DMS153 (cell line): ENCODE data around the gene DNAJB11.
"Not testable (repeated sequence)": the region's sequence is repeated elsewhere in the genome, so short reads cannot be mapped to it uniquely, and the experiment has no call there.

Source experiments
- DNase-seq: peaks from one replicate; lab custom pipeline; 2025; lab: John Stamatoyannopoulos, UW

Gene DNAJB11

DNA sequence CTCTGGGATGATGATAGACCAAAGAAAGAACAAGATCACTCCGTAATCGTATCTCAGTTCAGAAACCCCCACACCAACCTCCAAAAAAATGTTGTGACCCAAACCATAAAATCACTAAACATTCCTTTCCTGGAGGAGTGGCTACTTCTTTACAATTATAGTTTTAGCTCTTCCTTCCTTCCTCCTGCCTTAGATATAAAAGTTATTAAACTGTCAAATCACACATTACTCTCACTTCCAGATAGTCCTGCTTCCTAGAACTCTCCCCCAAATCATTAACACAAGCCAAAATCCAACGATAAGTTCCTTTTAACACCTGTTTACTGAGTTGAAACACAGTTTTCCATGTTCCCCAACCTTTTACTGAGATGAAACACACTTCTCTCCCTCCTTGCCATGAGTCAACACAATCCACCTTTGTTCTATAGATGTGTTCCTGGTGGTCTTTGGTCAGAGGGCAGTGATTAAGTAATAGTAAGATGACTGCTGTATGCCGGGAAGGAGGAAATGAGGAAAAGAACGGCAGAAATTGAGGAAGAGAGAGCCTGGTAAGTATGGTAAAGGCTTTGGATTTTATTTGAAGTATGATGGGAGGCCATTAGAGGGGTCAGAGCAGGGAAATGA is 18.0 kb upstream of the DNAJB11 start:
- DNase-seq: no peak

DNA sequence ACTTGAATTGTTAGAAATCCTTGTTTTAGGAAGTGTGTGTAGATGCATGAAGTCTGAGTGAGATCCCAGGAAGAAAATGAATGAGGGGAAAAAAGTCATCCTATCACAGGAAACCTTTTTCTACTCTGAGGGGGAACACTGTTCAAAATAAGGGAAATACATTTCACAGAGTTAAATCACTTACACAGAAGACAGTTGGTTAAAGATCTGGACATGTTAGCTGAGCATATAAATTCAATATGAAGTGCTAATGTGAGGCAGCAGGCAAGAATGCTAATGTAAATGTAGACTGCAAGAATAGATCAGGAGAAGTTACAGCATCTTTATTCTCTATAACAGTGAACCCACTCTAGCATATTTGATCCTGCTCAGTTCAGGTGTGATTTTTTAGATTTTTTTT is 5.9 kb upstream of the DNAJB11 start:
- DNase-seq: no peak

DNA sequence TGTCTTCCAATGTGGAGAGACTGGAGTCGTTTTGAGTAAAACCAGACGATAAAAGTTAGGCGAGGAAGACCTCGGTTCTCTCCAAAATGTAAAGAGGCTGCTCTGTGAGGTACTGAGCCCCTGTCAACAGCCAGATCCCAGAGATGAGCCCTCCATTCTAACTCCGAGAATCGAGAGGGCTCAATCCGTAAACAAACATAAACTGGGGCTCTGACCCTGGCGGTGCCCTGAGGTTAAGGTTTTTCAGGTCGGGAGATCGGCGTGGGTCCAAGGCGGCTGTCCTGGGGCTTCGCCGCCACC is 3.8 kb upstream of the DNAJB11 start:
- DNase-seq: peak; percentile 13

DNA sequence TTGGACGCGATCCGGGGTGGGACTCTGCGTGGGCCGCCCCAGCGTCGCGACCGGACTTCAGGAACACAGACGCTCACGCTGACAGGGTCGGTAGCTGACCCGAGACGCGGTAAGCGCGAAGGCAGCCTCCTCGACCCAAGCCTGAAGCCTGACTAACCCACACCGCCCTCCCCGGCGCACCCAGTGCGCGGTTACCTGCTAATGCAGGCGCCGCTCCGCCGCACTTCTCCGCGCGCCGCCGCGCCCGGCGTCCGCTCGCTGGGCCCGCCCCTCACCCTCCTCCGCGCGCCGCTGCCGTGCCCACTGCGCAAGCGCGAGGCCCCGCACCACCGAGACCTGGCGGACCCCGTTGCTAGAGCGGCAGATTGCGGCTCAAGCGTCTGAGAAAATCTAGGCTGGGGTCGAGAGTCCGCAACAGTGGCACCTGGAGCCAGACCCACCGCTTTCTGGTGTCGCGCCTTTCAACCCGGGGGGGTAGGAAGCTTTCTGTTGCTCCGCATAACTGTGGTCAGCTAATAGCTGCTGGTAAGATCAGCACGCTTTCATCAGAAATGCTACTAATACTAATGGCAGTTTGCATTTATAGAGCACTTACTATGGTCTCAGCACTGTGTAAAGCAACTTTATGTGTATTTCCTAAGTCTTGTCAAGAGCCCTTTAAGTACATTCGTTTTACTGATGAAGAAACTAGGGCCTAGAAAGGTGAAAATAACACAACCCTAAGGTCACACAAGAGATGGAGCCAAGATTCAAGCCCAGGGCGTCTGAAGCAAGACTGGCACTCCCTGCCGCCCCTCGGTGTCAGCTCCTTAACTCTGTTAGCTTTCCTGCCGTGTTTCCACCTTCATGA is 3.2 kb upstream of the DNAJB11 start, which contains the start of gene TBCCD1:
Gene TBCCD1, minus strand, starts transcription at position 268 of the 850 bp plus-strand sequence. CDS start 3,010 bp downstream, outside the sequence.
- DNase-seq: peak; percentile 83

DNA sequence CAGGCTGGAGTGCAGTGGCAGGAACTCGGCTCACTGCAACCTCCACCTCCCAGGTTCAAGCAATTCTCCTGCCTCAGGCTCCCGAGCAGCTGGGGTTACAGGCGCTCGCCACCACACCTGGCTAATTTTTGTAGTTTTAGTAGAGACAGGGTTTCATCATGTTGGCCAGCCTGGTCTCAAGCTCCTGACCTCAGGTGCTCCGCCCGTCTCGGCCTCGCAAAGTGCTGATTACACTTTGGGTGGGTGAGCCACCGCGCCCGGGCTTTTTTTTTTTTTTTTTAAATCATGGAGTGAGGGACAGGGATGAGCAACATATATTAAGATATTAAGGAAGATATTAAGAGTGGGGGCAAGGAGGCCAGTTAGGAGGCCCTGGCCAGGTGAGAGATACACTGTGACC is 1.2 kb upstream of the DNAJB11 start:
- DNase-seq: not testable (repeated sequence)

DNA sequence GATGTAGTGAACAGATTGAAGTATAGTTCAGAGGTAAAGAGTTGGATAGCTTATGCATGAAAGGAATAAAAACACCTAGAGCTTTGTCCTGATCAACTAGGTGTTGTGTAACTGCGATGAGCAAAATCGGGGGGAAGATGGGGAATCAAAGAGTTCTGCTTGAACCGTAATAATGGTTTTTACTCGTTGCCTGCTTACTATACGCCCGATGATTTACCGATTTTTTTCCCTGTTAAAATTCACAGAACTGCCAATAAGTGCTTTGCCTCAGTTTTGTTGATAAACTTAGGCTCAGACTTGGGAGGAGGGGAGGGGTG is 783 bp upstream of the DNAJB11 start:
- DNase-seq: no peak

DNA sequence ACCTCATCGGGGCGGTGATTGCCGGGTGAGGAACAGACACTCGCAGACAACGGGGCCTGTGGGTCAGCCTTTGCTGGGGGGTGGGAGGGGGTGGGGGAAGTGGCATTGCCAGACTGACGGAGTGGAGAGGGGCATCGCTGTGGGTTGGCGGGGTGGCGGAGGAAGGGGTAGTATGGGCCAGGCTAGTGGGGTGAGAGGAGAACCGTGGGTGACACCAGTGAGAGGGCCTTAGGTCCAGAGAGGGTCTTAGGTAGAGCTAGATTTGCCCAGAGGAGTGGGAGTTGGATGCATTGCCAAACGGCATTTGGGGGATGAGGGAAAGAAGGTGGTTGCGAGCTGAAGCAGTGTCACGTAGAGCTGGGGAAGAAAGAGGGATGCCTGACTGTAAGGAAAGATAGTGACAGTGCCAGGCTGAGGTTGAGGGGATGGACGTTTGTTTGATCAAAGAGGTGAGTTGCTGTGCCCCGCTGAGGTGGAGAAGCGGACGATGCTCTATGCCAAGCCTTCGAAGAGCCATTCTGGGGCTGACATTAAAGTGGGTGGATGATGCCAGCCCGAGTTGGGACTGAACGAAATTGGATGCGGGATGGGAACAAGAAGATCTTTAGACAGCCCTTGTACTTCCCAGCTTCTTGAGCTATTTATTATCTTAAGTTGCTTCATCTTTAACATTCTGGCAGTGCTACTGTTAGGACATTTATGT is 572 bp downstream of the DNAJB11 start:
- no peak for DNase-seq

DNA sequence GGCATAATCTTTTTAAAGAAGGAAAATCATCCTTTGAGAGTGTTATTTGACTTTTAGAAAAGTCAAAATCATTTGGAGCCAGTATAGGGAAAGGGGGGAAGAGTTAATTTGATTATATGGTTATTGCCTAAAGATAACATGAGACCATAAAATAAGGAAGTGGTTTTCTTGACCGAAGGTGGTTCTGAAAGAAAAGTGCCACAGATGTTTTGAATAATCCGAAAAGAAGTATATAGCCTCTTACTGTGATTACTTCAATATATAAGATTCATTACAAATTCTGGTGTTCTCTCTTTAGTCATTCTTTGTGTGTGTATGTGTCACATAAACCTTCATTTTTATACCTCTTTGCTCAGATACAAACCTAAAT is 1.1 kb downstream of the DNAJB11 start:
- no peak for DNase-seq

DNA sequence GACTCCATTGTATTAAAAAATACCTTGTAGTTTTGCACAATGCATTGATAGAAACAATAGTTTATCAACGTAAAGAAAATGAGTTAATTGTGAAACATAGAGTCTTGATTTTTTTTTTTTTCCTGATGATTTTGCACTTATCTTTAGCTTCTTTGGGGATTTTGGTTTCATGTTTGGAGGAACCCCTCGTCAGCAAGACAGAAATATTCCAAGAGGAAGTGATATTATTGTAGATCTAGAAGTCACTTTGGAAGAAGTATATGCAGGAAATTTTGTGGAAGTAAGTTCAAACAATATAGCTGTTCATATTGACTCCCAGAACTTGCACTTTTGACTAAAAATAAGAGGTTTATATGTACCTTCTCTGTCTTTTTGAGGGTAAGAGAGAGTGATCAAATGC is 7.0 kb downstream of the DNAJB11 start:
- DNase-seq: no peak

DNA sequence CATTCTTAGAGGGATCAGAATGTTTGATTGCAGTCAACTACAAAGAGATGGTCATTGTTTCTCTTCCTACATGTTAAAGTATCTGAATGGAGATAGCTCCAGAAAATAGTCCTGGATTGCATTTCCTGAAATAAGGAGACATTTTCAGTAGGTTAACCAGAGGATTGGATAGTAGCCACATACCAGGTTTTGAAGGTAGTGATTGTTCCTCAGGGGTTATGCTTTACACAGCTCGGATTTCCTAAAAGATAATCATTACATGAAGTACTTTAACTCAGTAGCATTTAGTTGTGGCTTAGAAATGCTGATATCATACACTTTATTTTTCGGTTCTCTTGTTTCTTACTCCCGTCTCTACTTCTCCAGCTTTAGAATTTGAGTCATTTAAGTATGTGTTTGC is 10.3 kb downstream of the DNAJB11 start:
- no peak for DNase-seq

DNA sequence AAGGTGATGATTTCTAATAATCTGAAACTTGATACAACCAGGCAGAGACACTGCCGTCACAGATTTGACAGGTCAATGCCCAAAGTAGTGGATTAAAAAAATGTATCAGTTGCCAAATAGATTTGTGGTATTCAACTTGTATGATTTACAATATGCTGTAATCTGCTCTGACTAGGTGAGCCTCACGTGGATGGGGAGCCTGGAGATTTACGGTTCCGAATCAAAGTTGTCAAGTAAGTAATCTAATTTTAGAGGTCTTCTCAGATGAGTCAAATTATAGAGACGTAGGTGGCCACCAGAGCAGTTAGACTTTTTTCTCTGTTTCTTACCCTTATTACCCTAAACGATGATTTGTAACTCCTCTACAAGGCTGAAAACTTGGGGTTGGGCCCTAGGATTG is 12.0 kb downstream of the DNAJB11 start:
- no peak for DNase-seq

DNA sequence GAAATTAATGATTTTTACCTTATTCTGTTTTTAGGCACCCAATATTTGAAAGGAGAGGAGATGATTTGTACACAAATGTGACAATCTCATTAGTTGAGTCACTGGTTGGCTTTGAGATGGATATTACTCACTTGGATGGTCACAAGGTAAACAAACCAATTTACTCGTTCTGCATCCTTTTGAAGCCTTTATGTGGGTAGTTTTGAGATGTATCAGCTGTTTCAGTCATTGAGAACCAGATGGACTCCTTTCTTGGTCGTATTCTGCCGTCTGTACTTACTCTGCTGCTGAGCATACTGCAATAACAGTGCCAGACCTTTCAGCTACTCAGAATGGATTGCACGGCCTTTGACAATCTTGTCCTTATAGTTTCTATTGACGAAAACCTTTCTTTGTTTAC is 13.3 kb downstream of the DNAJB11 start:
- no peak for DNase-seq

DNA sequence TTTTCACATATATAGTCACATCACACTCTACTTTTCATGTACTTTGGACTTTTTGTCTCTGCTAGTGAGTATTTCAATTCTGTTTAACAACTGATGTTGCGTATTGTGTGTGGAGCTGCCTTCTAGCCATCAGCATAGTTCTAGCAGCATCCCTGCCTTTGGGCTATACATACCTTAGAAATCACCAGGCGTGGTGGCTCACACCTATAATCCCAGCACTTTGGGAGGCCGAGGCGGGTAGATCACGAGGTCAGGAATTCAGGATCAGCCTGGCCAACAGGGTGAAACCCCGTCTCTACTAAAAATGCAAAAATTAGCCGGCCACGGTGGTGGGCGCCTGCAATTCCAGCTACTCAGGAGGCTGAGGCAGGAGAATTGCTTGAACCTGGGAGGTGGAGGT is 15.7 kb downstream of the DNAJB11 start:
- not testable (repeated sequence) for DNase-seq

DNA sequence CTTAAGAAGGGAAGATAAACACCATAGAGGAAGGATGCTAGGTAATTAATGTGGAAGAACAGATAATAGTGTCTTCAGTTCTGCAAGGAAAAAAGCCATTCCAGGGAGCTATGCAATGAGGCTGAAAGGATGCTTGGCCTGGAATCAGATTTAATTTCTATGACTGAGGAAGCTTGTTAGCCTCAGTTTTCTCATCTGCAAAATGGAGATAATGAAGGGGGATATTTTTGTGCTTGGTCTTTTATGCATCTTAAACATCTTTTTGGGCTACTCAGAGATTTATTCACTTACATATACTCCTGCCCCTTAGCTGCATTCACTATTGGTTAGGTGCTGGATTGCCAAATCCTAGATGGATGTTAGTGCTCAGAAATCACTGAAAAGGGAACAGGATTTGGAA is 16.7 kb downstream of the DNAJB11 start:
- DNase-seq: no peak

DNA sequence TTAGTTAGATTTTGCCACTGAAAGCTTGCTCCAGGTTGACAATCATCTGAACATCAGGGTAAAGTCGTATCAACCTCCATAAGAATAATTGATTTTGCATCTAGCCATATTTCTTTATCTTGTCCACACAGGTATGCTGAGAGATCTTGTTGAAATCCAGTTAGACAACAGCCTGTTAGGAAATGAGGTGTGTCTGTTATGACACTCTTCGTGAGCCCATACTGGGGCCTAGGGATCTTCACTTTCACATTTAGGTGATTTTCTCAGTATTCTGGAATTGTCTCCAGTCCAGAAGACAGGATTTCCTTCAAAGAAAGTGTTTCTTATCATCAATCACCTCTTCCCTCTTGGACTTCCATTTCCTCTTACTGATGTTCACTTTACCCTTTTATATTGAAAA is 18.1 kb downstream of the DNAJB11 start:
- no peak for DNase-seq

DNA sequence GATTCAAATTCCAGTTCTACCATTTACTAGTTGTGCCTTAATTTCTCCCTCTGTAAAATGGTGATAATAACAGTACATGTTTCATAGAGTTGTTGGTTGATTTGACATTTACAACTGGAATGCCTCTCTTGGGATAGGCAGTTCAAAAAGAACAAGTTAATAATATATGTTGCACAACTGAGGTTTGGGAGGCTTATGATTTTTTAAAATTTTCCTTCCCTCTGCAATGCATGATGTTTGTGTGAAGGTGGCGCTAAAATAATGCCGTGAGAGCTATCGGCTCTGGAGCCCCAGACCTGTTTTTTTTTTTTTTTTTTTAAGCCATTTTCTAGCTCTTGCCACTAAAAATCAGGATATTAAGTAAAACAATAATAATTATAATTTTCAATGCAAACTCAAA is 18.6 kb downstream of the DNAJB11 start:
- DNase-seq: no peak

DNA sequence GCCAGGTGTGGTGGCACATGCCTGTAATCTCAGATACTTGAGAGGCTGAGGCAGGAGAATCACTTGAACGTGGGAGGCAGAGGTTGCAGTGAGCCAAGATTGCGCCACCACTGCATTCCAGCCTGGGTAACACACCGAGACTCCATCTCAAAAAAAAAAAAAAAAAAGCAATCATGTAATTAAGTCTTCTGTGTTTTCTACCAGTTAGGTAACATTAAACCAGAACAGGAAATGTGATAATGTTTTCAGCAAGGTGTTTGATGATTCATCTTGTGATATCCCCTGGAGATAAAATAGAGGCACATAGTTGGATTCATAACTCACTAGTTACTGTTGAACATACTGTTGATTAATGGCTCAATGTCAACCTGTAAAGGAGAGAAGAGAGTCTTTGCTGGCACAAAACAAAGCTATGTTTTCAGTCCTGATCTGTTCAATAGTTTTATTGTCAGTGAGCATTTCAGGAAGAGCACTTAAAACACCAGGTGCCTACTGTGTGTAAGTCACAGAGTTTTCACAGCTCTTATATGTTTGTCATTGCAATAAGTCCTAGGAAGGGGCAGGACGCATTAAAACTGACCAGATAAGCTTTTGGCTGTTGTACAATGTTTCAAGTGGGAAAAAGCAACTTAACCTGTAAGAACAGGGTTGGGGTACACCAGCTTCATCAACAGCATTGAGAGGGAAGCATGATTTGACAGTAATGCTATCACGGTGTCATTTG is 19.5 kb downstream of the DNAJB11 start:
- peak; percentile 53 for DNase-seq

DNA sequence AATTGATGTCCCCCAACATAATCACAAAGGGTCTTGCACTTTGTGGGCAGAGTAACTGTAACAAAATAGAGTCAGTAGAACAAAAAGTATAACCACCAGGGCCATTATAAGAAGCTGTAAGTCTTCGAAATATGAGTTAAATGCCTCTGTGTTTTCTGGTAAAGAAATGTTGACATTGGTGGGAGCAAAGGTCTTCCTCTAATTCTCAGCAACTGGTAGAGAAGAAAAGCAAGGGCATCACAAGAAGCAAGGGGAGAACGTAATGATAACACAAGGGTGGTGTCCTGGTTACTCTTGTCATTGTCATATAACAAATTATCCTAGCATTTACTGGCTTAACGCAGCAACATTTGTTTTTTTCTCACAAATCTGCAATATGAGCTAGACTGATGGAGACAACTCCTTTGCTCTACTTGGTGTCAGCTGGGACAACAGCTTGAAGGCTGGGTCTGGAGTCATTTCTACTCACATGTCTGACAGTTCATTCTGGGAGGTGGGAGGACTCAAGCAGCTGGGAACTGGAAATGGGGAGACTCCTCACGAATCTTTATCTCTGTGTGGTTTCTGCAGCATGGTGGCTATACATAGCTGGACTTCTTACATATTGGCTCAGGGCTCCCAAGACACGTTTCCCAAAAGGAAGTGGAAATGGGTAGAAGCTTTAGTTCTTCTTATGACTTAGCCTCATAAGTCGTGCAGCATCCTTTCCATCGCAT is 20.2 kb downstream of the DNAJB11 start:
- DNase-seq: no peak

DNA sequence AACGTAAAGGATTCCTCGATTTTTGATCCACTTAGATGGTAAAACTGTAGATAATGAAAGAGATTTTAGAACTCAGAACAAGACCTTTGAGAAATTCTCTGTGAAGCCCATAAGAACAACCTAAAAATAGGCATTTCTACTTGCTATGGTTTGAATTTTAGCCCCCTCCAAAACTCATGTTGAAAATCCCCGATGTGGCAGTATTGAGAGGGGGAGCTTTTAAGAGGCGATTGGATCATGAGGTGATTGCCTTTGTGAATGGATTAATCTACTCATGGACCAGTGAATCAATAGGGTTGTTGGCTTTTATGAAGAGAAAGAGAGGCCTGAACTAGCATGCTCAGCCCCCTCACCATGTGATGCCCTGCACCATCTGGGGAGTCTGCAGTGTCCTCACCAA is 22.2 kb downstream of the DNAJB11 start:
- DNase-seq: no peak

DNA sequence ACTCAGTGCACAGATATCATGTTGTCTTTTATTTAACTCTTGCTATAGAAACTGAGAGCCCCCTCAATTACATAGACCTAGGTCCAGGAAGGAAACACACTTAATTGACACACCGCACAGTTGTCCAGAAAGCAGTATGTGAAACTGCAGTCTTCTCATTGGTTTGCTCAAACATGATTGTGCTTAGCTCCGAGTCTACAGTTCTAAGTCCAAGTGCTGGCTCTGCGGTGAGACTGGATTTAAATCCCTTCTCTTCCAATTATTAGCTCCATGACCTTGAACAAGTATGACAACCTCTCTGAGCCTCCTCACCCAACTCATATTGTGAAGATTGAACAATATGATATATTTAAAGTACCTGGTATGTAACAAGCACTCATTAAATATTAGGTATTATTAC is 23.3 kb downstream of the DNAJB11 start:
- DNase-seq: no peak

DNA sequence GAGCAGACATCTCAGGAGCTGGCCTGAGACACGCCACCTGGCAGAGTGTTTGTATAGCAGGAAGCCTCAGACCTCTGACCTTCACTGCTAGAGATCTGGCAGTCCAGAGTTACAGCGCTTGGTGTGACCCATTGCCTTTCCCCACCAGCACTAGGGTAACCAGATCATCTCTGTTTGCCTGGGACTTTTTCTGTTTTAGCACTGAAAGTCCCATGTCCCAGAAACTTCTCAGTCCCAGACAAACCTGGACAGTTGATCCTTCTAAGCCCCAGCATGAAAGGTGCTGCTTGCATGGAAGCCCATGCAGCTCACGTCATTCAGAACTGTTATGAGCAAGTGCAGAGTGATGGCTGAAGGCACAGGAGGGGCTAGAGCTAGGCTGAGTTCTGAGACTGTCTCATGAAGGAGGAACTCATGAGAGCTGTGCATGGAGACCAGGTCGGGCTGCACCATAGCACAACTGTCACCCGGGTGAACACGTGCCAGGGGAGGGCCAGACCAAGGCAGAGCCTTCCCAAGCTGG is 24.1 kb downstream of the DNAJB11 start:
- no peak for DNase-seq
